Measurements from ENCODE around the gene KCNMA1. TPM values are rescaled to one million over a fixed set of nuclear protein-coding genes. Genes with fewer than 3 reads are reported as not detected.

Gene KCNMA1
- total and polyA plus RNA-seq, 10 of the 15 experiments (the other 5 are each of a cell fraction or from before 2014, with no cell fraction given), result 8.5 to 77.0 (median 21.3) TPM

DNA sequence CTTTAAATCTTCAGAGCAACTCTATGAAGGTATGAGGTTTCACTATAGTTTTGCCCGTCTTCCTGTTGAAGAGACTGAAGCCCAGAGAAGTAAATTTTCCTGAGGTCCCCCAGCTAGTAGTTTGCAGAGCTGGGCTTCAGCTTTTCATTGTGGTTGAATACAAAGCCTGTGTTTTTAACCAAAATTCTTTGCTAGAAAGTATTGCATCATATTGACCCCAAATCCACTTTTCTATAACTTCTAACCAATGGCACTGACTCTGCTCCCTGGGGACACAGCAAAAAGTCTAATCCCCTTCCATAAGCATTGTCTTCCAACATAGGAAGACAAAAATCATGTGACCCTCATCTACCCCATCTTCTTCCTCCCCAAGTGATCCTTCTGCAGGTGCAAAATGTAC is 93.0 kb downstream of the KCNMA1 start (continued):
- TF ChIP-seq NFYB (IDR thresholded peaks at IDR 0.05; ENCODE audit: insufficient read depth, low read depth, low read length) (no peak), ZBTB11 (CRISPR knock-in tag; IDR thresholded peaks at IDR 0.05) (no peak), RBBP5 (conservative IDR thresholded peaks at IDR 0.05) (no peak), BRCA1 (IDR thresholded peaks at IDR 0.05; ENCODE audit: low read depth, low read length) (no peak), ZNF274 (IDR thresholded peaks at IDR 0.05; ENCODE audit: insufficient read depth, insufficient read length) (no peak), EGR1 (IDR thresholded peaks at IDR 0.05; ENCODE audit: borderline replicate concordance in 1 of 2, low read depth in 2 of 2, low read length in 2 of 2) (no peak), ESRRA (IDR thresholded peaks at IDR 0.05; ENCODE audit: low read length) (no peak), JUND (IDR thresholded peaks at IDR 0.05; ENCODE audit: low read depth, low read length) (no peak), NR2F1 (conservative IDR thresholded peaks at IDR 0.05) (no peak)
- TF ChIP-seq, protein P1, sequence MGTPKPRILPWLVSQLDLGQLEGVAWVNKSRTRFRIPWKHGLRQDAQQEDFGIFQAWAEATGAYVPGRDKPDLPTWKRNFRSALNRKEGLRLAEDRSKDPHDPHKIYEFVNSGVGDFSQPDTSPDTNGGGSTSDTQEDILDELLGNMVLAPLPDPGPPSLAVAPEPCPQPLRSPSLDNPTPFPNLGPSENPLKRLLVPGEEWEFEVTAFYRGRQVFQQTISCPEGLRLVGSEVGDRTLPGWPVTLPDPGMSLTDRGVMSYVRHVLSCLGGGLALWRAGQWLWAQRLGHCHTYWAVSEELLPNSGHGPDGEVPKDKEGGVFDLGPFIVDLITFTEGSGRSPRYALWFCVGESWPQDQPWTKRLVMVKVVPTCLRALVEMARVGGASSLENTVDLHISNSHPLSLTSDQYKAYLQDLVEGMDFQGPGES (IDR thresholded peaks at IDR 0.05), result no peak
